ENCODE results near the gene B3GLCT. TPM values are rescaled to one million over a fixed set of nuclear protein-coding genes. Genes with fewer than 3 reads are reported as not detected.

B3GLCT gene
- total and polyA plus RNA-seq, 2 of the 13 experiments (the other 11 are each of a cell fraction or from before 2014, with no cell fraction given): 2.0 to 7.1 TPM

- TF ChIP-seq ZMAT3 (CRISPR knock-in tag; conservative IDR thresholded peaks at IDR 0.05) (no peak), ZNF670 (CRISPR knock-in tag; IDR thresholded peaks at IDR 0.05; ENCODE audit: borderline replicate concordance) (peak; percentile 58; the same call in 1 of the 2 replicates), SRSF9 (IDR thresholded peaks at IDR 0.05; ENCODE audit: borderline replicate concordance, insufficient read depth, low read depth, low read length, poor library complexity, severe bottlenecking) (no peak), ZNF549 (CRISPR knock-in tag; IDR thresholded peaks at IDR 0.05) (no peak), ZNF326 (CRISPR knock-in tag; IDR thresholded peaks at IDR 0.05; ENCODE audit: borderline replicate concordance) (no peak), ZNF569 (CRISPR knock-in tag; IDR thresholded peaks at IDR 0.05; ENCODE audit: borderline replicate concordance) (no peak), ZNF337 (CRISPR knock-in tag; IDR thresholded peaks at IDR 0.05; ENCODE audit: borderline replicate concordance, low read depth) (no peak), NAIF1 (CRISPR knock-in tag; IDR thresholded peaks at IDR 0.05; ENCODE audit: borderline replicate concordance) (peak; percentile 70; the same call in 1 of the 2 replicates), MYNN (CRISPR knock-in tag; IDR thresholded peaks at IDR 0.05; ENCODE audit: low read depth) (no peak), ZNF331 (CRISPR knock-in tag; IDR thresholded peaks at IDR 0.05) (no peak), NFIB (CRISPR knock-in tag; IDR thresholded peaks at IDR 0.05; ENCODE audit: borderline replicate concordance) (no peak), ARID2 (CRISPR knock-in tag; IDR thresholded peaks at IDR 0.05; ENCODE audit: borderline replicate concordance) (no peak), ZNF564 (CRISPR knock-in tag; IDR thresholded peaks at IDR 0.05) (no peak), ZNF614 (CRISPR knock-in tag; IDR thresholded peaks at IDR 0.05; ENCODE audit: borderline replicate concordance) (no peak), PATZ1 (CRISPR knock-in tag; IDR thresholded peaks at IDR 0.05) (no peak), IRF2 (CRISPR knock-in tag; IDR thresholded peaks at IDR 0.05) (0 out of 2 replicates have a peak, but pooled peaks have one; percentile 69), CEBPZ (IDR thresholded peaks at IDR 0.05; ENCODE audit: low read length) (no peak), ATF6 (CRISPR knock-in tag; conservative IDR thresholded peaks at IDR 0.05) (no peak), SALL1 (CRISPR knock-in tag; IDR thresholded peaks at IDR 0.05) (peak; percentile 18; the same call in 1 of the 2 replicates), HMGA1 (CRISPR knock-in tag; conservative IDR thresholded peaks at IDR 0.05) (no peak), PHF8 (CRISPR knock-in tag; IDR thresholded peaks at IDR 0.05) (no peak)
These were observed 37.4 kb upstream of the B3GLCT start (continued) for GRCh38 chr13:31162151-31163008.
